Activated T-cell treated with anti-CD3 and anti-CD28 coated beads for 48 hours (primary cell): ENCODE measurements around the gene PCDH15.

ENCODE experiments used
- DNase-seq: peaks from one replicate; pipeline ENCODE4 v3.0.0-alpha.2; 2020; ENCODE audit warnings: low read depth

The PCDH15 gene

GRCh38 chr10:54372179-54372578 is 428.9 kb downstream of the PCDH15 start:
- DNase-seq = no peak

DNA sequence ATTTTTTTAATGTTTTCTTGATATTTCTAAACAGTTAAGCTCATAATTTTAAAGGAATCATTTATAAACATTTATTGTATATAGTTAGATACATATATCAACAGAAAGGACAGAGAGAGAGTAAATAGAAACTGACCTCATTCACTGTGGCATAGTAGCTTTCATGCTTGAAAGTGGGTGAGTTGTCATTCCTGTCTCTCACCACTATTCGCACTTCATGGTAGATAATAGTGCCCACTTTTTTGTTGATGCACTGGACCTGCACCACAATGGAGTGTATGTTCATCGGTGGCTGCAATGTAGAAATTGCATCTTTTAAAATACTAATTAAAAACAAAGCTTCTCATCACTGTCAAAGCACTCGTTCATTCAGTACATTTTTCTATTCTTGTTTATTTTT is 432.0 kb downstream of the PCDH15 start:
- no peak for DNase-seq

DNA sequence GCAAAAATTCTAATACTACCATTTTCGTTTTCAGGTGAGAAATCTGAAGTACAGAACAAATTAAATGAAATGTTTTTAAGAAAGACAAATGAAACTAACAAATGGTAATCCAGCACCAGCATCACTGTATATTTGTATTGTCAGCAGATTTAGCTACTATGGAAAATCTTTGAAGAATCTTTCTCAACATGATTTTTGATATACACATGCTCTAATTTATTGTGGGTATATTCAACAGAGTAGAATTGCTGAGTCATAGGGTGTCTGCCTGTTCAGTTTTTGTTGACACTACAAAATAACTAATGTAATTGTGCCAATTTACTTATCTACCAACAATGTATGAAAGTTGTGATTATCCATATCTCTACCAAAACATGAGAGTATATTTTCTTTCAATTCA is 437.6 kb downstream of the PCDH15 start:
- no peak for DNase-seq

GRCh38 chr10:54342058-54342457 is 459.0 kb downstream of the PCDH15 start:
- DNase-seq = no peak

DNA sequence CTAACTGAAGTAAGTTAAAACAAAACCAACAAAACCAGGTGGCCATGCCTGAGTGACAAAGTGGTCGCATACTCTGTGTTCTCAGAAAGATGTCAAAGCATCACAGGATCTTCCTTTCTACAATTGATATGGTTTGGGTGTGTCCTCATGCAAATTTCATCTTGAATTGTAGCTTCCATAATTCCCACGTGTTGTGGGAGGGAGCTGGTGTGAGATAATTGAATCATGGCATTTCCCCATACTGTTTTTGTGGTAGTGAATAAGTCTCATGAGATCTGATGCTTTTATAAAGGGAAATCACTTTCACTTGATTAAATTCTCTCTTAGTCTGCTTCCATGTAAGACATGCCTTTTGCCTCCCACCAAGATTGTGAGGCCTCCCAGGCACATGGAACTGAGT is 465.7 kb downstream of the PCDH15 start:
- no peak for DNase-seq

- no peak for DNase-seq
Measured at GRCh38 chr10:54319341-54319740, 481.7 kb downstream of the PCDH15 start.

- no peak for DNase-seq
Measured at GRCh38 chr10:54318470-54318869, 482.6 kb downstream of the PCDH15 start.

DNA sequence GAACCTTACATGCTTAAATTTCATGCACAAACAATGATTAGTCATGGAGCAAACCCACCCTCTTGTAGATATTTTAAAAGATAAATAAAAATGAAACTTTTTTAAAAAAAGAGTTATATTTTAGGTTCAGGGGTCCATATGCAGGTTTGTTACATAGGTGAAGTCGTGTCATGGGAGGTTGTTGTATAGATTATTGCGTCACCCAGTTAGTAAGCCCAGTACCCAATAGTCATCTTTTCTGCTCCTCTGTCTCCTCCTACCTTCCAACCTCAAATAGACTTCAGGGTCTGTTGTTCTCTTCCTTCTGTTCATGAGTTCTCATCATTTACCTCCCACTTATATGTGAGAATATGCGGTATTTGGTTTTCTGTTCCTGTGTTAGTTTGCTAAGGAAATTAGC is 486.6 kb downstream of the PCDH15 start:
- no peak for DNase-seq

DNA sequence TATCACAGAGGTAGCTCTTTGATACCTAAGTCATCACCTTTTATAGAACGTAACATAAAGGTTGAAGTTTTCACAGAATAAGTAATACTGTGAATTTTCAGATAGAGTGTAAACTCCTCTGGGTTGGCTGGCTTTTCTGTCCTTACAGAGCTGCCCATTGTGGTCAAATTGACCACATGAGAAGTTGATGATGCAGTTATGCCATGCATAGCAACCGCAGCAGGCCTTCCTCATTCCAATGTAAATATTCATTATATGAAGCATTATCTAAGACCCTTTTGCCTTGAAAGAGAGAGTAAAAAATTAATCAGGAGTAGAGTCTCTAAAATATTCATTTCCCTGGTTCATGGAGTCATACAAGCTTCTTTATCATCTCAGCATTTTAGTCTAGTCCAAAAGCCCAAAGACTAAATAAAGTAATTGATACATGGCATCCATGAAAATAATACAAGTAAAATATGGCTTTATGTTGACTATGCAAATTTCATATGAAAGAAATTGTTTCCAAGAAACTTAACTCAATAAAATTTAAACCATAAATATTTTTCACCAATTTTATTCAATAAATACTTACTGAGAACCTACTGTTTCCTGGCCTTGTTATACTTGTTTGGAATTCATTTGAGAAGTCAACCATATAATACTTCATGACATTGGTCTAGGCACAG is 516.4 kb downstream of the PCDH15 start:
- no peak for DNase-seq

GRCh38 chr10:54282012-54282411 is 519.0 kb downstream of the PCDH15 start:
- no peak for DNase-seq

- no peak for DNase-seq
Measured at GRCh38 chr10:54266395-54266794, 534.6 kb downstream of the PCDH15 start.

- DNase-seq = no peak
Measured at GRCh38 chr10:54262726-54263125, 538.3 kb downstream of the PCDH15 start.

GRCh38 chr10:54259104-54259503 is 541.9 kb downstream of the PCDH15 start:
- no peak for DNase-seq

DNA sequence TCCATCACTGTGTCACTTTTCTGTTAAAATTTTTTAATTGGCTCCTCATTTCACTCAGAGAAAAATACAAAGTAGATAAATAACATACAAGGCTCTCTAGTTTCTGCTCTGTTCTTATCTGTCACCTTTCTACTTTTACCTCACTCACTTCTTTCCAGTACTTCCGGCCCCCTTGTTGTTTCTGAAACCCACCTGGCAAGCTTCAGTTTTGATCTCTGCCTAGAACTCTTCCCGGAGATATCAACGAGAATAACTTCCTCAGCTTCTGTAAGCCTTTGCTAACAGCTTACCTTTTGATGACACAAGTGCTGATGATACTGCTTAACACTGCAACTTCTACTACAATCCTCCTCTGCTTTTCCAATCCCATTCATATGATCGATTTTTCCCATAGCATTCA is 566.2 kb downstream of the PCDH15 start:
- DNase-seq = no peak

DNA sequence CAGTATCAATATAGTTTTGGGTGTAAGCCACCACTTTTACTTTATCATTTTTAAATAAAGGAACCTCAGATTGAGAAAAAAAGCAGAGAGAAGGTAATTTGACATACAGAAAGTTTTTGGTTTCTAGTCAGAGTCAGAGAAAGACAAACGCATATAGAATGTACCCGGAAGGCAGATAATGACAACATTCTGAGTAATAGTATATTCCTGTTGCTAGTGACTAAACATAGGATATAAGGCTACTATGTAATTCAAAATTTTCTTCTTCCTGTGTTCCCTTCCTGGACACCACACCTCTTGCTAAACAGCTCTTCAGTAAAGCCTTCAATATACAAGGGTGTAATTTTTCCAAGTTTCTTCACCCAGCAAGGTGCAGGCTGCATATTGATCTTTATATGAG is 597.6 kb downstream of the PCDH15 start:
- DNase-seq = no peak

DNA sequence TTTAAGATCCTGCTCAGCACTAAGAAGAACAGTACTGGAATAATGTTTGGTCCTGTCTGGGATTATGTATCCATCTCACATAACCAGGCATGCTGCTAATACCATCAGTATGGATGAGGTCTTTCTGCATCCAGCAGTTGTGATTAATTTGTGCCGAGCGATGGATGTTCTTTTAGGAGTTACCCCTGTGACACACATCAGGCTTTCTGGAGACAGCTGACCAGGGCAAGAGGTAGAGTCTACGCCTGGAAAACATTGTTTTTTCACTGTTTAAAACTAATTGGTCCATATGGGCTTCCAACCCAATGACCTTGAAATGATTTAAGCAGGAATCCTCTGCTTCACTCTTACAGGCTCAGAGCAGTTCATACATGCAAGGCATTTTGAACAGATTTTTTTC is 603.0 kb downstream of the PCDH15 start:
- no peak for DNase-seq

DNA sequence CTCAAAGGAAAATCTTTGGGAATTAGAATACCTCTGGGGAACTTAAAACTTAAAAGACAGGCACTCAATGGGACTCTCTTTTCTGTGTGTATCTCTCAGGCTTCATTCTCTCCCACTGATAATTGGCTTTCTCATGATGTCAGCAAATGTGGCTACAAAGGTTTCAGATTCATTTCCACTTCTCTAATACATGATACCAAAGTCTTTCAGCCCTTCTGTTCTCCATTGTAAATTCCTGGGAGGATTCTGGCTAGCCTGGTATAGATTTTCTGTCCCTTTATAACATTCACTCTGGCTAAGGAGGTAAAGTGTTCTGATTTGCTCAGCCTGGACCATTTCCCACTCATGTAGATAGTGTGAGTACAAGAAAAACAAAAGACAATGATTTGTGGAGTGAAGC is 606.2 kb downstream of the PCDH15 start:
- no peak for DNase-seq

DNA sequence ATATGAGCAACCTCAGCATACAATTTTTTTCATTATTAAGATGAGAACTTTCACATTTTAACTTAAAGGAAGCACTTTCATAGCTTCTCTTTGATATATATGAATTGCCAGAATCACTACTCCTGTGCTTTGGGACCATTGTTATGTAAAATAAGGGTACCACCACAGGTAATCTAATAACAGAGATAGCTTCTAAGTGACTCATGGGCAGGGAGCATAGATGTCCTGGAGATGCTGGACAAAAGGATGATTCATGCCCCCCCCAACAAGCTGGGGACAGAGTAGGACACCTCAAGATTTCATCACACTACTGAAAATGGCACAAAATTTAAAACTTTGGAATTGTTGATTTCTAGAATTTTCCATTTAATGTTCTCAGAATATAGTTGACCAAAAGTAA is 641.1 kb downstream of the PCDH15 start:
- DNase-seq = no peak

DNA sequence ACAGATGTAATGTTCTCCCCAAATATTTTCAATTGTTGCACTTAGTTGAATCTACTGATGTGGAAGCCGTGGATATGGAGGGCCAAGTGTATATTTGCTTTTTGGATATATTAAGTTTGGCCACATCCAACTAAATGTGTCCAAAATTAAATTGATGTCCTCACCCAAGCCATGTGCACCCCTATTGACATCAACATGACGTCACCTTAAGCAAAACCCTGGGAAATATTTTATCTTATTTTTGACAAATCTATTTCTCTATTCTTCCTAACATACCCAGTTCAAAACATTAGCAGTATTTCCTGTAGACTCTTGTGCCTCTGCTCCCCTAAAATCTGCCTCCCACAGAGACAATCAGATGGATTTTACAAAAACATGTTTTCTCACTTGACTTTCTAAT is 652.5 kb downstream of the PCDH15 start:
- no peak for DNase-seq

DNA sequence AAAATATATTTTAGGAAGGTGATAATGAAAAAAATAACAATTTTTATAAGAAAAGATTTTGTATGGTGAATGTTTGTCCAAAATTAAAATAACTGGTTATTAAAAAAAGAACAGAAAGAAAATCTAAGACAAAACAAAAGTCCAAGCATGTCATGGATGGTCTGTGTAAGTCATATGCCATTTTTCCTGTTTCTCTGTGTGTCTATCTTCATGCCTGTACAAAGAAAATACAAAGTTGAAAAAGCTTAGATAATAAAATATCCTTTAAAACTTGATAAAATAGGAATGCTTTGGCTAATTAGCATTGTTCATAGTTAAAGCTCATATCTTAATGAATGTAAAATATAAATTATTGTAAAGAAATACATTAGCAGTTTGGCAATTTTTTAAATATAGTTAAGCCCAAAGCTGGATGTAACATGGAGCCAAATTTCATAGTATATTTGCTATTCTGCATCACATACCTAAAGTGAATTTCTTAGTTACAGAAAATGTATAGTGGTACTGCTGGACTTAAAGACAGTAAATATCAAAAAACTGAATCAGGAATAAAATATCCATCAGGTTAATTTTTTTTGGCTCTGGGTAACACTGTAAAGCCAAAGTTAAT is 661.1 kb downstream of the PCDH15 start:
- DNase-seq = no peak

GRCh38 chr10:54137396-54137795 is 663.6 kb downstream of the PCDH15 start:
- DNase-seq = no peak

GRCh38 chr10:54133203-54133602 is 667.8 kb downstream of the PCDH15 start:
- no peak for DNase-seq

- DNase-seq = no peak
Measured at GRCh38 chr10:54131833-54132232, 669.2 kb downstream of the PCDH15 start.

DNA sequence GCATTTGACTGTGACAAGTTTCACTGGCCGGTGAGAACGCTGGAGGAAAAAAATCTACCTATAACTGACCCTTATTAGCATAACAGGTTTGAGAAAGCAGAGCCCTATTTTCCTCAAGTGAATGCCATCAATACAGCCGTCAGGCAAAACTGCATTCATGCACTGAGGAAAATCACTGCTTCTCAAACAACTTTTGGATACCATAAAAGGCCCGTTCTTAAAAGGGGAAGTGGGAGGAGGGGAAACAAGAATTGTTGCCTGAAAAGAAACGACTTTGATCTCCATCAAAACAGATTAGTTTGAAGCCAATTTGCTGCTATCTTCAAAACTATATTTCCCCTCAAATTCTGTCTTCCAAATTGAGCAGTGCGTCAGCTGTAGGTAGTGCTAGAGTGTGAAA is 670.6 kb downstream of the PCDH15 start:
- DNase-seq = no peak
